GM18951 (cell line): Measurements from ENCODE around the gene TOLLIP.
"Not testable (repeated sequence)": the region's sequence is repeated elsewhere in the genome, so short reads cannot be mapped to it uniquely, and the experiment has no call there.

Experiments
- POLR2A ChIP-seq: IDR thresholded peaks from 4 replicates; pipeline ENCODE4 v1.6.1; 2011; ENCODE audit warnings: mild to moderate bottlenecking; ENCODE audit not compliant: insufficient read length, insufficient read depth; ENCODE audit errors: extremely low read depth
- in situ Hi-C: fragments of 300-500 bp; cut with MboI; formaldehyde crosslinking; loops from one replicate; pipeline ENCODE4 v1.12.0; 2022; ENCODE audit warnings: low sequenced_read_pairs, mixed read lengths, inconsistent platforms; ENCODE audit not compliant: unreplicated experiment

The TOLLIP gene

DNA sequence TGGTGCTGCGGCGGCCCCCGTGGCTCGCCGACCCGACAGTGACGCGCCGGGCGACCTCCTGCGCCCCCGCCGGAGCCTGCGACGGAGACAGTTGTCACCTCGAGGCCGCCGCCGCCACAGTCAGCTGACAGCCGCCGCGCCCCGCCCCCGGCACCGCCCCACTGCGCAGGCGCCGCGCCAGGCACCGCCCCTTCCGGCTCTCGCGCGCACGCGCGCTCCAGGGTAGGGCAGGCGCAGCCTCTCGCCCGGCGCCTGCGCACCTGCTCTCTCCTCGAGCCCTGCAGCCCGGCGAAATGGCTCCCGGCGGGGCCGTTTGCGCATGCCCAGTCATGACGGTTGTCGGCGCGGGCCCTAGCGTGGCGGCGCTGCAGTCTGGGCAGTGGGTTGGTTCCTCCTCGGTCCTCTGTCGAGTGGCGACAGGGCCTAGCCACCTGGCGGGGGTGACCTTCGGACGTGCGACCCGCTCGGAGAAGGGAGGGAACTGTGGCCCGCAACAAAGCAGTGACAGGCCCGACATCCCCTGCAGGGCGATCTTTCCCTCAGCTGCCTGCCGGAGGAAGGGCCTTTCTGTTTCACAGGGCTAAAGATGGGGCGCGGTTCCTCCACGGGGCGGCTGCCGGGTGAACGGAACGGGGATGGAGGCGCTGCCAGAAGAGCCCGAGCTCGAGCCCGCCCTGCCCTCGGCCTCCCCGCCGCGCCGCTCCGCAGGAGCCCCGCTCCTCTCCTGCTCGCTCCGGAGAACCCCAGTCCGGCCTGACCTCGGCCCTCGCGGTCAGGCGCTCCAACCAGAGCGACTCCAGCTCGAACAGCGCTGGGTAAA lies at the start of gene TOLLIP:
TOLLIP (minus strand) TSS at position 135 of the 820 bp plus-strand sequence; CDS start at position 1, 134 bp downstream.
- in situ Hi-C loops = no loop called here
- TF ChIP-seq POLR2A = peak; percentile 91

- in situ Hi-C loops = not testable (repeated sequence)
Measured at GRCh38 chr11:1358931-1359330, 49.5 kb upstream of the TOLLIP start.

DNA sequence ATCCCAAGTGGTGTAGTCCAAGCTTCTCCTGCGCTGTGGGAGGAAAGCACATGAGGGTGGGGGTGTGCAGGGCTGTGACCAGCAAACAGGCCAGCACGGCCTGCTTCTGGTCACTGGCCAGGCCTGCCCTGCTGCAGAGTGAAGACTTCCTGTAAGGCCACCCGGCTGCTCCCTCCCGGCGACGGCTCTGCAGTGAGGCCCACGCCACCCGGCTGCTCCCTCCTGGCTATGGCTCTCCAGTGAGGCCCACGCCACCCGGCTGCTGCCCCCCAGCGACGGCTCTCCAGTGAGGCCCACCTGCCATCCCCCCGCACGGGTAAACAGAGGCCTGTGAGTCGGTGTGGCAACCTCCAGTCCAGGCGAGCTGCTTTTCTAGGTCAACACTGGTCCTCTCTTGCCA lies 48.9 kb upstream of the TOLLIP start:
- in situ Hi-C loops = no loop called here

GRCh38 chr11:1356478-1356960 lies 47.1 kb upstream of the TOLLIP start:
- TF ChIP-seq POLR2A = no peak
- in situ Hi-C loops = no loop called here

More for the DNA sequence above, 48.9 kb upstream of the TOLLIP start:
- no peak for TF ChIP-seq POLR2A

DNA sequence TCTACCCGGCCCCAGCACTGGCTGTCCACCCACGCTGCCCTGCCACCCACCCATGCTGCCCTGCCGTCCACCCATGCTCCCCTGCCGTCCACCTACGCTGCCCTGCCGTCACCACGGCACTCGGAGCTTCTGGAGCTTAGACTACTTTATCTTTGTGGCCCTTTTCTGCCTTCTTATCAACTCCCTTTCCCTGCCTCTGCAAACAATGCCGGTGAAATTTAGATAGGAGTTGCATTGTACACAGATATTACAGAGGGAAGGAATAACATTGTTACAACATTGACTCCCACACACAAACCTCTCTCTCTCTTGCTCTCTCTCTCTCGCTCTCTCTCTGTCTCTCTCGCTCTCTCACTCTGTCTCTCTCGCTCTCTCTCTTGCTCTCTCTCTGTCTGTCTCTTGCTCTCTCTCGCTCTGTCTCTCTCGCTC lies 46.6 kb upstream of the TOLLIP start:
- in situ Hi-C loops = no loop called here
- TF ChIP-seq POLR2A = no peak

- in situ Hi-C loops = no loop called here
- TF ChIP-seq POLR2A = no peak
Measured at GRCh38 chr11:1354125-1354938, 44.9 kb upstream of the TOLLIP start.

- TF ChIP-seq POLR2A = no peak
- in situ Hi-C loops = no loop called here
Measured at GRCh38 chr11:1353383-1354124, 44.1 kb upstream of the TOLLIP start.

DNA sequence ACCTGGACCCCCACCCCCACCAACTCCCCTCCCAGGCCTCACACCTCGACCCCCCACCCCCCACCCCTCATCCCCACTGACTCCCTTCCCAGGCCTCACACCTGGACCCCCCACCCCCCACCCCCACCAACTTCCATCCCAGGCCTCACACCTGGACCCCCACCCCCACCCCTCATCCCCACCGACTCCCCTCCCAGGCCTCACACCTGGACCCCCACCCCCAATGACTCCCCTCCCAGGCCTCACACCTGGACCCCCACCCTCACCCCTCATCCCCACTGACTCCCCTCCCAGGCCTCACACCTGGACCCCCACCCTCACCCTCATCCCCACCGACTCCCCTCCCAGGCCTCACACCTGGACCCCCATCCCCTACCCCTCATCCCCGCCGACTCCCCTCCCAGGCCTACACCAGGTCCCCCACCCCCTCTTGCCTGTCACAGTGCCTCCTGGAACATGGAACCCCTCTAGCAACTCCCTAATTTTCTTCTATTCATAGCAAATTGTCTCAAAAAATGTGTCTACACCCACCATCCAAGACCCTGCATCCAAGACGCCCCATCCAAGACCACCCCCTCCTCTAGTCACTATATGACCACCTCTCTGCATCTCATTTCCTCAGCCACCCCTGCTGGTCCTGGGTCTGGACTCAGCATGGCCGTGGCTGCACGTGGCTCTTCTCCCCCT lies 43.4 kb upstream of the TOLLIP start:
- TF ChIP-seq POLR2A = no peak
- in situ Hi-C loops = no loop called here

- no peak for TF ChIP-seq POLR2A
- in situ Hi-C loops = no loop called here
Measured at GRCh38 chr11:1351278-1351937, 42.0 kb upstream of the TOLLIP start.

GRCh38 chr11:1350086-1350725 lies 40.8 kb upstream of the TOLLIP start:
- no peak for TF ChIP-seq POLR2A
- in situ Hi-C loops = no loop called here

DNA sequence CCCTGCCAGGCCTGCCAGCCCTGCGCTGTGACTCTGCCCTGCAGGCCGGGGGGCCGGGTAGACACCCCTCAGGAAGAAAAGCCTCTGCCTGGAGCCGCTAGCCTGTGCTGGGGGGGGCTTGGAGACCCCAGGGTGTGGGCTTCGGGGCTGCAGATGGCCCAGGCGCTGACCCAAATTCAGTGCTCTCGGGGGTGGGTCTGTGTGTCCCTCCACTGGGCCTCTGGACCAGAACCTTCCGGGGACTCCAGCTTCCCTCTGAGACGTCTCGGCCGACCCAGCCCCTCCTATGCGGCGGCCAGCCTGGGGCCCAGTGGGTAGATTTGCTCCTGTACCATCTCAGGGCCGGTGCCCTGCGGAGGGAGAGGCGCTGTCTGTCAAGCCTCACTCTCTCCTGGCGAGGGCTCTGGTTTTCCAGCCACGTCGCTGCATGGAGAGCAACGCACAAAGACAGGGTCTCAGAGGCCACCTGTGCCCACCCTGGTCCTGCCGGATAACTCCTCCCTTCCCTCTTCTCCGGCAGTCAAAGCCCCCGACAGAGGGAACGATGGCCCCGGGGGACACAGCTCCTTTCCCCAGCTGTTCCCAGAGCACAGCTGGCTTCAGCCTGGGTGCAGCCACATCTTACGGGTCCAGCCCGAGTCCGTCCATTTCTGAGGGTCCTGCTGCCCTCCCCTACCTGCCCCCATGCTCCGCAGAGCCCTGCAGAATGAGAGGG lies 40.1 kb upstream of the TOLLIP start:
- no peak for TF ChIP-seq POLR2A
- in situ Hi-C loops = no loop called here
